OCI-LY7 (cell line): ENCODE measurements around the gene IGFLR1. TPM values are rescaled to one million over a fixed set of nuclear protein-coding genes. Genes with fewer than 3 reads are reported as not detected.

Experiments used
- BruUV-seq: library from RNA; stranded (reverse); fragments of 400-500 nt; replicated peaks from 2 replicates; lab custom pipeline; 2021; lab: Mats Ljungman, UMichigan
- CTCF ChIA-PET: fragments of 300-600 bp; sonication (Branson Sonifier 250); formaldehyde crosslinking; loops from one replicate; lab custom pipeline; 2022; ENCODE audit warnings: antibody characterized with exemption; ENCODE audit not compliant: unreplicated experiment; lab: Charles Lee
- POLR2A ChIA-PET: fragments of 300-600 bp; sonication (Branson Sonifier 250); formaldehyde crosslinking; loops from one replicate; lab custom pipeline; 2022; ENCODE audit warnings: antibody characterized with exemption; lab: Charles Lee
- DNase-seq: peaks from one replicate; pipeline ENCODE4 v3.0.0-alpha.2; 2015; ENCODE audit warnings: low spot score
- H2AFZ ChIP-seq: fragments of 200-600 bp; sonication (generic), shearing (Covaris generic); 2 replicates; pipeline ENCODE4 v1.6.1; 2014; ENCODE audit warnings: mild to moderate bottlenecking, antibody characterized with exemption, low read length, moderate library complexity
- H3K27ac ChIP-seq: fragments of 200-600 bp; sonication (generic); 2 replicates; pipeline ENCODE4 v1.5.1; 2014; ENCODE audit warnings: mixed run types, low read depth, mild to moderate bottlenecking, moderate library complexity, low read length, inconsistent platforms; ENCODE audit not compliant: poor library complexity, severe bottlenecking
- H3K36me3 ChIP-seq: fragments of 200-600 bp; sonication (generic); 2 replicates; pipeline ENCODE4 v1.6.1; 2014; ENCODE audit warnings: mild to moderate bottlenecking, antibody characterized with exemption, low read length, moderate library complexity, mixed read lengths; ENCODE audit not compliant: insufficient read depth
- H3K4me1 ChIP-seq: fragments of 200-600 bp; sonication (generic); 2 replicates; pipeline ENCODE4 v1.5.1; 2014; ENCODE audit warnings: mild to moderate bottlenecking, low read length; ENCODE audit not compliant: insufficient read depth, poor library complexity, severe bottlenecking
- H3K4me2 ChIP-seq: fragments of 200-600 bp; sonication (generic); 2 replicates; pipeline ENCODE4 v1.6.1; 2014; ENCODE audit warnings: mild to moderate bottlenecking, low read length
- H3K4me3 ChIP-seq: fragments of 200-600 bp; sonication (generic); 2 replicates; pipeline ENCODE4 v1.5.1; 2014; ENCODE audit warnings: mild to moderate bottlenecking, low read depth, low read length; ENCODE audit not compliant: poor library complexity, severe bottlenecking
- H3K79me2 ChIP-seq: fragments of 200-600 bp; sonication (generic); 2 replicates; pipeline ENCODE4 v1.6.1; 2016; ENCODE audit warnings: low read depth, mild to moderate bottlenecking, low read length, moderate library complexity, mixed read lengths; ENCODE audit not compliant: insufficient read depth
- H3K9me2 ChIP-seq: fragments of 200-600 bp; sonication (generic); 2 replicates; pipeline ENCODE4 v1.6.1; 2016; ENCODE audit warnings: mild to moderate bottlenecking, low read length, mixed read lengths; ENCODE audit not compliant: insufficient read depth
- H3K9me3 ChIP-seq: fragments of 200-600 bp; sonication (generic); 2 replicates; pipeline ENCODE4 v1.6.1; 2014; ENCODE audit warnings: mild to moderate bottlenecking, mixed run types, low read length, mixed read lengths
- H4K20me1 ChIP-seq: fragments of 200-600 bp; sonication (generic); 2 replicates; pipeline ENCODE4 v1.6.1; 2014; ENCODE audit warnings: mild to moderate bottlenecking, antibody characterized with exemption, low read length, moderate library complexity, mixed read lengths; ENCODE audit not compliant: insufficient read depth
- CTCF ChIP-seq: fragments of 200-600 bp; sonication (generic); conservative IDR thresholded peaks from 2 replicates; pipeline ENCODE4 v1.5.1; 2014; ENCODE audit warnings: mild to moderate bottlenecking, antibody characterized with exemption, low read length, moderate library complexity, mixed read lengths
- EZH2phosphoT487 ChIP-seq: fragments of 200-600 bp; sonication (generic); IDR thresholded peaks from 2 replicates; pipeline ENCODE4 v1.6.1; 2018; ENCODE audit warnings: low read depth, borderline replicate concordance, mild to moderate bottlenecking, mixed run types, antibody characterized with exemption, low read length, moderate library complexity, mixed read lengths
- intact Hi-C: fragments of 100-400 bp; cut with micrococcal nuclease; formaldehyde crosslinking; loops from one replicate; pipeline ENCODE4 v1.10.0; 2022; ENCODE audit not compliant: unreplicated experiment
- total RNA-seq, 2 experiments: library from RNA; depleted of rRNA in 1 of 2; stranded (reverse); fragments of >200 nt in 1 of 2; shearing (Covaris generic) in 1 of 2; gene quantifications; 2 replicates each; pipeline ENCODE4 v1.2.3, GENCODE V29; 2014 to 2022

Gene IGFLR1
- total RNA-seq, 2 experiments from 2014 or later = 8.5 to 18.3 TPM

GRCh38 chr19:35696835-35697234 lies 45.4 kb downstream of the IGFLR1 start:
- no peak overlapping the region for H3K4me2 ChIP-seq
- H3K4me3 ChIP-seq = no peak overlapping the region
- no peaks in the 10 kb centered on the region for H4K20me1 ChIP-seq
- POLR2A ChIA-PET = interaction anchor here (1.1 to 1.3 kb wide), 2 partner anchors 16 to 18 kb away, joined by 3 to 7 read pairs; no protein-coding TSS in a partner anchor
- BruUV-seq = no TSS peak
- intact Hi-C loops = no loop called here
- CTCF ChIA-PET = no interaction called here
- H3K79me2 ChIP-seq = no peaks in the 10 kb centered on the region
- no peak overlapping the region for H3K27ac ChIP-seq
- no peaks in the 10 kb centered on the region for H3K9me2 ChIP-seq
- H3K4me1 ChIP-seq = peaks cover 4% of the 10 kb centered on the region
- DNase-seq = no peak
- no peaks in the 10 kb centered on the region for H3K36me3 ChIP-seq
- H2AFZ ChIP-seq = no peak overlapping the region
- H3K9me3 ChIP-seq = no peaks in the 10 kb centered on the region
- no peak for TF ChIP-seq CTCF
- TF ChIP-seq EZH2phosphoT487 = no peak

- Histone ChIP-seq H3K36me3 (no peaks in the 10 kb centered on the region), H3K9me2 (no peaks in the 10 kb centered on the region), H3K4me2 (no peak overlapping the region), H2AFZ (no peak overlapping the region), H3K27ac (no peak overlapping the region), H4K20me1 (no peaks in the 10 kb centered on the region), H3K79me2 (no peaks in the 10 kb centered on the region), H3K4me1 (no peaks in the 10 kb centered on the region), H3K4me3 (no peak overlapping the region), H3K9me3 (no peaks in the 10 kb centered on the region)
- no TSS peak for BruUV-seq
- no peak for TF ChIP-seq CTCF
- no peak for TF ChIP-seq EZH2phosphoT487
- intact Hi-C loops = no loop called here
- no peak for DNase-seq
- ChIA-PET POLR2A (no interaction called here), CTCF (no interaction called here)
Measured at GRCh38 chr19:35695895-35696422, 46.3 kb downstream of the IGFLR1 start.
